Parathyroid adenoma (tissue), 2 donors: ENCODE measurements around the gene FNDC1.

Experiments
- H2AFZ ChIP-seq: fragments of 300-600 bp; sonication (generic); one replicate; pipeline ENCODE4 v1.7.0; 2017; ENCODE audit warnings: antibody characterized with exemption, mild to moderate bottlenecking
- H3K27ac ChIP-seq: fragments of 300-600 bp; sonication (generic); one replicate; pipeline ENCODE4 v1.7.0; 2017
- H3K27me3 ChIP-seq: fragments of 300-600 bp; sonication (generic); one replicate; pipeline ENCODE4 v1.7.0; 2017; ENCODE audit warnings: low read length; ENCODE audit not compliant: control insufficient read depth, insufficient read depth
- H3K36me3 ChIP-seq: fragments of 300-600 bp; sonication (generic); one replicate; pipeline ENCODE4 v1.7.0; 2017; ENCODE audit warnings: low read length; ENCODE audit not compliant: control insufficient read depth, insufficient read depth
- H3K4me1 ChIP-seq: fragments of 300-600 bp; sonication (generic); one replicate; pipeline ENCODE4 v1.7.0; 2017; ENCODE audit warnings: control low read depth
- H3K4me2 ChIP-seq: fragments of 300-600 bp; sonication (generic); one replicate; pipeline ENCODE4 v1.7.0; 2017; ENCODE audit warnings: low read length
- H3K4me3 ChIP-seq: fragments of 300-600 bp; sonication (generic); one replicate; pipeline ENCODE4 v1.7.0; 2017; ENCODE audit warnings: low read depth, low read length
- H3K79me2 ChIP-seq: fragments of 300-600 bp; sonication (generic); one replicate; pipeline ENCODE4 v1.7.0; 2017; ENCODE audit warnings: control low read depth
- H3K9ac ChIP-seq: fragments of 300-600 bp; sonication (generic); one replicate; pipeline ENCODE4 v1.7.0; 2017; ENCODE audit warnings: mild to moderate bottlenecking
- H3K9me3 ChIP-seq: fragments of 300-600 bp; sonication (generic); one replicate; pipeline ENCODE4 v1.7.0; 2017; ENCODE audit warnings: low read length; ENCODE audit not compliant: control insufficient read depth
- TF ChIP-seq, protein P1 (sequence below): fragments of 300-600 bp; sonication (generic); IDR thresholded peaks from one replicate; pipeline ENCODE4 v1.7.0; 2017; ENCODE audit warnings: antibody characterized with exemption, mild to moderate bottlenecking
- donor health status: primary hyperparathyroidism.

Gene FNDC1

GRCh38 chr6:159255434-159255951 is 86.3 kb downstream of the FNDC1 start:
- no peaks in the 10 kb centered on the region for H3K9me3 ChIP-seq
- H2AFZ ChIP-seq, result no peak overlapping the region
- no peaks in the 10 kb centered on the region for H3K79me2 ChIP-seq
- H3K27ac ChIP-seq, result no peak overlapping the region
- H3K4me1 ChIP-seq, result no peaks in the 10 kb centered on the region
- H3K9ac ChIP-seq, result no peak overlapping the region
- no peak overlapping the region for H3K4me3 ChIP-seq
- H3K27me3 ChIP-seq, result no peaks in the 10 kb centered on the region
- H3K4me2 ChIP-seq, result no peak overlapping the region
- H3K36me3 ChIP-seq, result no peaks in the 10 kb centered on the region
- TF ChIP-seq, protein P1, sequence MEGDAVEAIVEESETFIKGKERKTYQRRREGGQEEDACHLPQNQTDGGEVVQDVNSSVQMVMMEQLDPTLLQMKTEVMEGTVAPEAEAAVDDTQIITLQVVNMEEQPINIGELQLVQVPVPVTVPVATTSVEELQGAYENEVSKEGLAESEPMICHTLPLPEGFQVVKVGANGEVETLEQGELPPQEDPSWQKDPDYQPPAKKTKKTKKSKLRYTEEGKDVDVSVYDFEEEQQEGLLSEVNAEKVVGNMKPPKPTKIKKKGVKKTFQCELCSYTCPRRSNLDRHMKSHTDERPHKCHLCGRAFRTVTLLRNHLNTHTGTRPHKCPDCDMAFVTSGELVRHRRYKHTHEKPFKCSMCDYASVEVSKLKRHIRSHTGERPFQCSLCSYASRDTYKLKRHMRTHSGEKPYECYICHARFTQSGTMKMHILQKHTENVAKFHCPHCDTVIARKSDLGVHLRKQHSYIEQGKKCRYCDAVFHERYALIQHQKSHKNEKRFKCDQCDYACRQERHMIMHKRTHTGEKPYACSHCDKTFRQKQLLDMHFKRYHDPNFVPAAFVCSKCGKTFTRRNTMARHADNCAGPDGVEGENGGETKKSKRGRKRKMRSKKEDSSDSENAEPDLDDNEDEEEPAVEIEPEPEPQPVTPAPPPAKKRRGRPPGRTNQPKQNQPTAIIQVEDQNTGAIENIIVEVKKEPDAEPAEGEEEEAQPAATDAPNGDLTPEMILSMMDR, result no peak

DNA sequence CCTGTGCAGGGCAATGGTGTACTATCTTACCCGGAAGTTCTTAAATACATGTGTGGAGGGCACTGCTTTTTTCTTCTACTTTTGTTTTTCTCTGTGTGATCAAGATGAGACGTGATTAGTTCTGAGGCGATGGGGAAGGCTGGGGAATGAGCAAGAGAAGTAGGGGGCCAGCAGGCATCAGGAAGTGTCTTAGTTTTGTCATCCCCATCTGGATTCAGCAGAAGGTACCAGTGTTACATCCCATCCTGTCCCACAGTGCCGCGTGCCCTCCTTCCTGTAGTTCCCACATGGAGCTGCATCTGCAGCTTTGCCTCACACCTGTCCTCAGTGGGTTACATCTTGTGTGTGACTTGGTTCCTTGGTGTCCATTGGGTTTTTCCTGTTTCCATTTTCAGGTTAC is 86.9 kb downstream of the FNDC1 start:
- H3K79me2 ChIP-seq, result no peaks in the 10 kb centered on the region
- no peaks in the 10 kb centered on the region for H3K27me3 ChIP-seq
- H3K4me3 ChIP-seq, result no peak overlapping the region
- H3K4me2 ChIP-seq, result no peak overlapping the region
- TF ChIP-seq, protein P1, result no peak
- H3K36me3 ChIP-seq, result no peaks in the 10 kb centered on the region
- no peak overlapping the region for H3K27ac ChIP-seq
- H2AFZ ChIP-seq, result no peak overlapping the region
- H3K9me3 ChIP-seq, result no peaks in the 10 kb centered on the region
- no peaks in the 10 kb centered on the region for H3K4me1 ChIP-seq
- H3K9ac ChIP-seq, result no peak overlapping the region

GRCh38 chr6:159257846-159258245 is 88.6 kb downstream of the FNDC1 start:
- Histone ChIP-seq H3K79me2 (no peaks in the 10 kb centered on the region), H3K9me3 (no peaks in the 10 kb centered on the region), H3K4me2 (no peak overlapping the region), H3K4me1 (no peaks in the 10 kb centered on the region), H3K27ac (no peak overlapping the region), H3K9ac (no peak overlapping the region), H3K27me3 (no peaks in the 10 kb centered on the region), H2AFZ (no peak overlapping the region), H3K36me3 (no peaks in the 10 kb centered on the region), H3K4me3 (no peak overlapping the region)
- TF ChIP-seq, protein P1, result no peak

GRCh38 chr6:159259441-159260125 is 90.4 kb downstream of the FNDC1 start:
- H3K27ac ChIP-seq, result no peak overlapping the region
- no peaks in the 10 kb centered on the region for H3K9me3 ChIP-seq
- H3K36me3 ChIP-seq, result no peaks in the 10 kb centered on the region
- H3K4me1 ChIP-seq, result no peaks in the 10 kb centered on the region
- H3K79me2 ChIP-seq, result no peaks in the 10 kb centered on the region
- H3K4me3 ChIP-seq, result no peak overlapping the region
- H3K27me3 ChIP-seq, result no peaks in the 10 kb centered on the region
- no peak overlapping the region for H2AFZ ChIP-seq
- H3K4me2 ChIP-seq, result no peak overlapping the region
- TF ChIP-seq, protein P1, result no peak
- no peak overlapping the region for H3K9ac ChIP-seq

- no peaks in the 10 kb centered on the region for H3K9me3 ChIP-seq
- H3K4me3 ChIP-seq, result no peak overlapping the region
- no peak overlapping the region for H3K27ac ChIP-seq
- H3K4me2 ChIP-seq, result no peak overlapping the region
- H3K27me3 ChIP-seq, result no peaks in the 10 kb centered on the region
- H3K36me3 ChIP-seq, result no peaks in the 10 kb centered on the region
- H3K9ac ChIP-seq, result no peak overlapping the region
- TF ChIP-seq, protein P1, result no peak
- H3K79me2 ChIP-seq, result no peaks in the 10 kb centered on the region
- H3K4me1 ChIP-seq, result no peaks in the 10 kb centered on the region
- no peak overlapping the region for H2AFZ ChIP-seq
Observed at GRCh38 chr6:159260208-159260607, 91.0 kb downstream of the FNDC1 start.
